Muscle of arm (tissue), 12 donors: Measurements from ENCODE around the gene TFDP2. TPM values are rescaled to one million over a fixed set of nuclear protein-coding genes. Genes with fewer than 3 reads are reported as not detected.
"Not testable (repeated sequence)": the region's sequence is repeated elsewhere in the genome, so short reads cannot be mapped to it uniquely, and the experiment has no call there.

ENCODE experiments used
- DNase-seq: peaks from one replicate; pipeline ENCODE4 v3.0.0-alpha.2; 2013
- polyA plus RNA-seq, 12 donors: library from polyadenylated mRNA; unstranded; fragments of 120-200 nt; gene quantifications; one replicate each; pipeline ENCODE4 v1.2.1, GENCODE V29; 2013; ENCODE audit not compliant: insufficient read length in 12 of 12

The TFDP2 gene
- polyA plus RNA-seq, 12 donors: 24.5 to 82.9 (median 44.4) TPM

DNA sequence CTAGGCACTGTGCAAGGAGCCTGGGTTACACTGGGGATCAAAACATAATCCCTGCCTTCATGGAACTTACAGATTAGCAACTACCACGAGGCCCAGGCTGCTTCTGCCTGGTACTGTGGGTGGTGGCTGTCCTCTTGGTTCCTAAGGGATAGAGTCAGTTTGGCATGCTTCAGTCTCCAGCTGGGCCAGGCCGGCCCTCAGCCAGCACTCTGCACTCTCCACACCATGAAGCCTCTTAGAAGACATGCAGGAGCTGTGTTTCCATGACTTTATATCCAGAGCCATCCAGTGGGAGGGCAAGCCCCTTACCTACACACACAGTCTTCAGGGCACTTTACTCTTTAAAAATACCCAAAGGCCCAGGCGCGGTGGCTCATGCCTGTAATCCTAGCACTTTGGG lies 218.5 kb downstream of the TFDP2 start:
- DNase-seq: no peak

DNA sequence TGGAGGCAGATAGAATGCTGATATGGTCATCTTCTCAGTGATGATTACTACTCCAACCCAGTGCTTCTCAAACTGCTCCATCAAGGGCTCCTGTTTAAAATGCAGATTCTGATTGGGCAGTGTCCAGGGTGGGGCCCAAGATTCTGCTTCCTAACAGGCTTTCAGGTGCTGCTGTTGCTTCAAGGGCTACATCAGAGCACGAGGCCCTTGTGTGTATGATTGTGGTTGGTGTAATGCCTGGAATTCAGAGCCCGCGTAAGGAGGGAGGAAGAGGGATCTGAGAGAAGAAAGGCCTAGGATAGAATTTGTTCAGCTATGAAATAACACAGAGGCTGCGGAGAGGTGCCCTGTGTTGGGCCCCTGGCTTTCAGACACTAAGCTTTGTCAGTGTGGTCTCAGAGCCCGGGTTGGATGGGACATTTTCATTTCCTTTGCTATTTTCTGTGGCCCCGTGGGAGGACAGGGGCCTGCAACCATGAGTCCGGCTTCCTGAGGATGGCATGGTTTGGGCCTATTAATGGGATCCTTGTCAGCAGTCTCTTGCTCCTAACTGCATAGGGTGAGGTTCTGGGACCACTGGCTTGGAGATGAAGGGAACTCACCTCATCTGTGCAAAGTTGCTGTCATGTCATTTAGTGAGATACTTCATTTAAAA lies 219.9 kb downstream of the TFDP2 start:
- no peak for DNase-seq

DNA sequence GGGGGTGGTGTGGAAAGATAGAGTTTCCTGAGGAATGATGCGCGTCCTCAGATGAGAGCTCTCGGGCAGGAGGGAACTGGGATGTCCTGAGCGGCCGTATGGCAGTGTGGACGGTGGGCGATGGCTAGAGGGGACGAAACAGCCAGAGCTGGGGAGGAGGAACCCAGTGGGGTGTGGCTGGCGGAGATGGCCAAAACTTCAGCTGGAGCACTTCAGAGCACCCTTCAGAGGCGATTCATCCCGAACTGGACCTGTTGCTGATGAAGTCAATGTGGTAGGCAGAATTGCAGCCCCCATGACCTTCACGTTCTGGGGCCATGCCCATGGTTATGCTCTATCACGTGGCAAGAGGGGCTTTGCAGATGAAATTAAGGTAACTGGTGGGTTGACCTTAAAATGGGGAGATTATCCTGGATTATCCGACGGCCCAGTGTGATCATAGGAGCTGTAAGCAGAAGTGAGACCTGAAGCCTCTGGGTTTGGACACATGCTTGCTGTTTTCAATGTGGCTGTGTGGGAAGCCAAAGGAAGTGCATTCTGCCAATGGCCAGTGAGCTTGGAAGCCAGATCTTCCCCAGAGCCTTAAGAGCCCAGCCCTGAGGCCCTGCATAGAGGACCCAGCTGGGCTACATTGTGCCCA lies 220.6 kb downstream of the TFDP2 start:
- DNase-seq: no peak

DNA sequence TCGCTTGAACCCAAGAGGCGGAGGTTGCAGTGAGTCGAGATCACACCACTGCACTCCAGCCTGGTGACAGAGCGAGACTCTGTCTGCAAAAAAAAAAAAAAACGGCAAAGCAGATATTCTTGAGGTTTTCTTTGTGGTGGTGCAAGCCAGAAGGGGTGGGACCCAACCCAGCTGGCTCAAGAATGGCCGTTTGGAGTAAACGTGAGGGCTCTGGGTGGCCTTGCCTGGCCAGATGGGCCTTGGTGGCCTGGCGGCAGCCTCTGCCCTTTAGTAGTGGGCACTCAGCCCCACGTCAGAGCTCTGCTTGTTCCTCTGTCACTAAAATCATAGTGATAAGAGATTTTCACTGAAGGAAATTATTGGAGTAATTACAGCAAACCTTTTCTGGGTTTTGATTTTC lies 222.4 kb downstream of the TFDP2 start:
- DNase-seq: no peak

DNA sequence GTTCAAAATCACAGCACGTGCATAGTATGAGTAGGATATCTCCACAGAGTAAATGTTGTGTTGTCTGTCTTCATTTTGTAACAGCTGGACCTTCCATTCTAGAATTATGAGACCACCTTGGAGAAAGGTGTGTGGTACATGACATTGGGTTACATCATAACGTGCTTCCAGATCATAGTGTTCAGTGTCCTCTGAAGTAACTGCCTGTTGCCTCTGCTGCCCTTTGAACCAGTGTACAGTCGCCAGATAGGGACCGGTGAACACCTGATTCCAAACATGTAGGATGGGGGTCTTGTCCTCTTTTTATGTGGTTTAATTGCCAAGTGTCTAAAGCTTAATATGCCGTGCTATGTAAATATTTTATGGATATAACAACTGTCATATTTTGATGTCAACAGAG lies 223.7 kb downstream of the TFDP2 start:
- not testable (repeated sequence) for DNase-seq

DNA sequence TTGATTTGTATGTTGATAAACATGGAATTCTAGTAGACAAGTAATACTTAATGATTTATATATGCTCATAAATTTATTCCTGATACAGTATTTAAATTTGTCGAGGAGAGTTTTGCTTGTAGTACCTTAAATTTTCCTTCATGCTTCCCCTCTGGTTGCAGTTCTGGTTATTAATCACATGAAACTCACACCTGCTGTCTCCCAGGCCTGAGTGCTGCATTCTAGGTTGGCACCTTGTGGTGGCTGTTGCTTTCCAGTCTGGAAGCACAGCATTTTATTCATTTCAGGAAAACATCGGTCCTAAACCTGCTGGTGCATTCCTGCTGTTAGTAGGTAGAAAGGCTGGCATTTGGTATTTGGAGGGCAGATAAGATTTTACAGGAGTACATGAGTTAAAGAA lies 228.0 kb downstream of the TFDP2 start:
- no peak for DNase-seq

DNA sequence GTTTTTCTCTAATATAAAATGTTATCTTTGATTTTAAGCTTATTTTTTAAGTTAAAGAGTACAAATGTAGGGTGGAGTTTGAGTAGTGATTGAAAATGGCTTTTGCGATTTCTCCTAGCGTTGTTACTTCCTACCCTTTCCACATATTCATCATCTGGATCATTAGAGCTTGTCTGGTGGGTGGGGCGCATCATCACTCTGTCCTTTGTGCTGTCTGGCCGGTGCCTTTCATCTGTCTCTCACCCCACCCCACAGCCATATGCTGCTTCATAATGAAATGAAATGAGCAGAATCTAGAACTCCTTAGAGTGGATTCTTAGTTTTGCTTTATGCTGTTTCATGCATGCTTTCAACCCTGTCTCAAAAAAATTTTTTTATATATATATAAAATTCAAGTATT lies 228.6 kb downstream of the TFDP2 start:
- DNase-seq: no peak

DNA sequence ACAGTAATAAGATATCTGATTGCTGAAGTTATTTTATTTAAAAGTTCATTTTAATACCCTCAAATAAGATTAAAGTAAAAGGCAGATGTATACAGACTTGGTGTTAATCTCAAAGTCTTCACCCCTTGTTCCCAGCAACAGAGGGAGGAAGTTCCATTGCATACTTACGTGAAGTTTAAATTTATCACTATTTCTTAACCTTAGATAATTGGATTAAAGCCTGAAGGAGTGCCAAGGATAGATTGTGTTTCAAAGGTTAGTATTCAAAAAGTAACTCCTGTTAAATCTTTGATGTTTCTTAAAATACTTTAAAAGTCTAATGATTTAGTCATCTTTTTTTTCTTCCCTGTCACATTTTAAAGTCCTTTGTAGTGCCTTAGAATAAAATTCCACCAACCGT lies 233.6 kb downstream of the TFDP2 start:
- DNase-seq: no peak

DNA sequence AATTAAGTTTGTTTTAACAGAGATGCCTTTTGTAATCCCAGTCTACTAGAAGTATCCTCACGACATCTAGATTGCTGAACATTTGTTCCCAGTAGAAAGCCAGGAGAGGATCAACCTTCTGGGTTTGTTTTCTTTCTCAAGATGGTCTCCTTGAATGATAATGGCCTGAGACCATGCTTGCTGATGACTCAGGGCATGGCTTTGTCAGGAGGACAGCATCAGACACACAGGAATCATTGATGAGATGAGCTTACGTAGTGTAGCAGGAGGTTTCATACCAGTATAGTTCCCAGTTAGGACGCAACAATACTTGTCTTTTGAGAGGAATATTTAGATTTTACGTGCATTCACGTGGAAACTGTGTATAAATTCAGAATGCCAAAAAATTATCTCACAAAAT lies 234.3 kb downstream of the TFDP2 start:
- no peak for DNase-seq

DNA sequence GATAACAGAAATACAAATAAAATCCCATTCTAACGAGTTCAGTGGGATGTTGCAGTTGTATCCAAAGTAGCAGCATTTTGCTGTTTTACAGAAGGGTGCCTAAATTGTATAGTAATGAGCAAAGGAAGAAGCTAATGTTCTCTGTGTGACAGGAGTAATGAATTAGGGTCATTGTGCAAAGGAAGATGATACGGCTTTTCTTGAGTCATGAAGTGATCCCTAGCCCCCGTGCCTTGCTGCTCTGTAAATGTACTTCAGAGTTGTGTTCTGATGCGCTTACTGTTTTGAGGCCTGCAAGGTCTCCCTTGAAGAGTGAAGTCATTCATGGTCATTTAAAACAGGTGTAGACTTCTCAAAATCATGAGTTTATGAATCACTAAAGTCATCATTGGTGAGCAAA lies 235.0 kb downstream of the TFDP2 start:
- DNase-seq: no peak

DNA sequence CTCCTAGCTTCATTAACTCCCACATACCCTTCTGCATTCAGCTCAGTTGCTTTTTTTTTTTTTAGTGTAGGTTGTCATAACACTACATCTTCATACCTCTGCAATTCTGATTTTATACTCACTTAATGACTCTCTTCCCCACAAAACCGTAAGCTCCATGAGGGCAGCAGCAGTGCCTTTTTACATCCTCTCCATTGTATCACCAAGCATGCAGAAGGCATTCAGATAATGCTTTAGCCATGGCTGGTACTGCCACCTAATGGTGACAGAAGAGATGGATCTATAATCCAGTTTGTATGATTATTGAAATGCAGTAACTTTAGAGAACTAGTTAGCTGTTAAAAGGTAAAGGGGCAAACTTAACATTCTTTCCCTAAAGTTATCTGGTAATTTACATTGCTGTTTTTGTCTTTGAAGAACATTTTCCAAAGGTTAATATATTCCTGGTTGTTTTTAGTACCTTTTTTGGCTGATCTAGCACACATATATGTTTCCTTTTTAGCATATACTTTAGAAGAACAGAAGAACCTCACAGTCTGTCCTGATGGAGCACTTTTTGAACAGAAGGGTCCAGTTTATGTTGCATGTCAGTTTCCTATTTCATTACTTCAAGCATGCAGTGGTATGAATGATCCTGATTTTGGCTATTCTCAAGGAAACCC lies 236.1 kb downstream of the TFDP2 start:
- DNase-seq: peak; percentile 31

DNA sequence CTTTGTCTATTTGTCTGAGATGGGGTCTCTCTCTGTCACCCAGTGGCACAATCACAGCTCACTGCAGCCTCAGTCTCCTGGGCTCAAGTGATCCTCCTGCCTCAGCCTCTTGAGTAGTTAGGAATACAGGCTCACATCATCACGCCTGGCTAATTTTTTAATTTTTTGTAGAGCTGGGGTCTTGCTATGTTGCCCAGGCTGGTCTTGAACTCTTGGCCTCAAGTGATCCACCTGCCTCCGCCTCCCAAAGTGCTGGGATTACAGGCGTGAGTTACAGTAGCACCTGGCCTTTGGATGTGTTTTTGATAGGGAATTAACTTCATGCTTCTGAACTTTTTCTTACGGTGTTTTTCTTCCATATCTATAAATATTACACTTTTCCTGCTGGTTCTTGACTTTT lies 239.4 kb downstream of the TFDP2 start:
- DNase-seq: not testable (repeated sequence)

DNA sequence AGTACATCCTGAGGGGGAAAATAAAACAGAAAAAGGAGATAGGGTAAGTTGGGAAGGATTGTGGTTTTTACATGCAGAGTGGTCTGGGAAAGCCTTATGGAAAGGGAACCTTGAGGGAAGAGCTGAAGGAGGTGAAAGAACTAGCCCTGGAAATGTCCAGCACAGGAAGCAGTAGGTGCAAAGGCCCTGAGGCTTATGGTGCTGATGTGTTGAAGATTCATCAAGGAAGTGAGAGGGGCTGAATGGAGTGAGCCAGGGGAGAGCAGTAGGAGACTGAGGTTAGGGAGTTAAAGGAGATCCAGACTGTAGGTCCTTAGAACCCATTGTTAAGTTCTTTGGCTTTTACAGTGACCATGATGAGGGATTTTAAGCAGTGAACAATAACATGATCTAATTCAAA lies 239.9 kb downstream of the TFDP2 start:
- DNase-seq: no peak

DNA sequence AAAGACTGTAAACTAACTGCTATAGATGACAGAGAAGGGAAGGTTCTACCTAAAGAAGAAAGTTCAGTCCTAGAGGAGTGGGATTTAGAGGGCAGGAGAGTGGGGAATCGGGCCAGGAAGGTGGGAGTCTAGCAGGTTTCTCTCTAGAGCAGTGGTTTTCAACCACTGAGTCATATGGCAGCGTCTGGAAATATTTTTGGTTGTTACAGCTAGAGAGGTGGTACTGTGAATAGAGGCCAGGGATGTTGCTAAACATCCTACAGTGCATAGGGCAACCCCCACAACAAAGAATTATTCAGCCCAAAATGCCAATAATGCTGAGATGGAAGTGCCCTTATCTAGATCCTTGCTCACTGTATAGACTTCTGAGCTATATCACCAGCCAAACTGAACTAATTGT lies 244.2 kb downstream of the TFDP2 start:
- no peak for DNase-seq

DNA sequence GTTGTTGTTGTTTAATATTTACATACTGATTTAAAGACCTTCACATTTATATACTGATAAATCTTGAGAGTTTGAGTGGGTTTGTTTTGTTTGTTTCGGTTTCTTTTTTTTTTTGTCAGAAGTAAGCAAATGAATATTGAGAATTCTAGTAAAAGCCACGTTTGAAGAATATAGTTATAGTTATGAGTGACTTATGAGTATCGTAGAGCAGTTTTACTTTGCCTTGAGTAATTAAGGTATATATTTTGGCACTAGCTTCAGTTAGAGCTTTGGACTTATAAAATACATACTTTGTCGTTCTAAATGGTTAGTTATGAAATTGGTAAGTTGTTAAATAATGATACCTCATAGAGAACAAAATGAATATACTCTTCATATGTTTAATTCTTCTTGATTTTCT lies 245.1 kb downstream of the TFDP2 start:
- DNase-seq: no peak

DNA sequence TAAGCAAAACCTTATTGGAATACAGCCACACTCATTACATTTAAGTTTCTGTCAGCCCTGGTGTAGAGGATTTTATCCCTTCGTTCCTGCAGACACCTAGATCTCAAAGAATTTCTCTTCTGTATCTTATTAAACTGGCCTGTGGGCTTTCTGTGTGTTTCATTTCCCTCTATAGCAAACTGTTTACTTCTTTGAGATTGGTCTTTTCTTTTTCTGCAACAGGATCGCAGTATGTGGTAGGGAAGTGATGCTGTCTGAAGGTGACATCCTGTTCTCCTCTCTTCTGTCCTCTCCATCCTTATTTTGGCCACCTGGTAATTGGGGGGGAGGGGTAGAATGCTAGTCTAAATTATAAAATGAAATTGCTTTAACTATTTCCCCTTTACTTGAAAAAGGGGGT lies 247.4 kb downstream of the TFDP2 start:
- no peak for DNase-seq

DNA sequence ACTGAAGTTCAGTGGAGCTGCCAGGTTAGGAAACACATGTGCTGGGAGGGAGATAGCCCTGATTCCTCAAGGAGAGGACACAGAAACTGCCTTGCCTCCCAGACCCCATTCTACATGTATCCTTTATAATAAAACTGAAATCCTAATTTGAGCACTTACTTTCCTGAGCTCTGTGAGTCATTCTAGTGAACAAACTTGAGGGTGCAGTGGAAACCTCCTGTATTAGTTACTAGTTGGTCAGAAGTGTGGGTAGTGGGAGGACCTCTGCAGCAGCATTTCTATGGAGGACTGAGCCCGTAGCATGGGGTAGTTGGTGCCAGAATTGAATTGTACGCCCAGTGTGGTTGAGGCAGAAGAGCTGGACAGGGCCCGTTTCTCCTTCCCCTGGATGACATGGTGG lies 249.0 kb downstream of the TFDP2 start:
- no peak for DNase-seq

DNA sequence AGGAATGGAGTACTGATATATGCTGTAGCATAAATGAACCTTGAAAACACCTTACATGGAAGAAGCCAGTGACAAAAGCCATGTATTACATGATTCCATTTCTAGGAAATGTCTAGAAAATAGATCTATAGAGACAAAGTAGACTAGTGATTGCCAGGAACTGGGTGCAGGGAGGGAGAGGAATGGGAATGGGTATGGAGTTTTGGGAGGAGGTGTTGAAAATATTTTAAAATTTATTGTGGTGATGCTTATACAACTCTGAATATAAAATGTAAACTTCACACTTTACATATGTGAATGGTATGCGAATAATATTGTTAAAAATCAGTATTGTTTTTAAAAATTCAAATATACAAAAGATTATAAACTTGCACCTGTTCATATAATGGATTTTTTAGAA lies 250.4 kb downstream of the TFDP2 start:
- no peak for DNase-seq

DNA sequence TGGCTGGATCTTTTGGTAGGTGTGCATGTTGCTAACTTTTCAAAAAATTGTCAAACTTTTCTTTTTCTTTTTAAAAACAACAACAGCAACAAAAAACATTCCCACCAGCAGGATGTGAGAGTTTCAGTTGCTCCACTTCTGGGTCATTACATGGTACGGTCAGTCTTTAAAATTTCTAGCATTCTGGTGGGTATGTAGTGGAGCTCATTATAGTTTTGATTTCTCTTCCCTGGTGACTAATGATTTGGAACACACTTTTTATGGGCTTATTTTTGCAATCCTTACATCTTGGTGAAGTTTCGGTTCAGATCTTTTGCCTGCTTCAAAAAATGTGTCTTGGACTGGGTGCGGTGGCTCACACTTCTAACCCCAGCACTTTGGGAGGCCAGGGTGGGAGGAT lies 253.6 kb downstream of the TFDP2 start:
- no peak for DNase-seq

DNA sequence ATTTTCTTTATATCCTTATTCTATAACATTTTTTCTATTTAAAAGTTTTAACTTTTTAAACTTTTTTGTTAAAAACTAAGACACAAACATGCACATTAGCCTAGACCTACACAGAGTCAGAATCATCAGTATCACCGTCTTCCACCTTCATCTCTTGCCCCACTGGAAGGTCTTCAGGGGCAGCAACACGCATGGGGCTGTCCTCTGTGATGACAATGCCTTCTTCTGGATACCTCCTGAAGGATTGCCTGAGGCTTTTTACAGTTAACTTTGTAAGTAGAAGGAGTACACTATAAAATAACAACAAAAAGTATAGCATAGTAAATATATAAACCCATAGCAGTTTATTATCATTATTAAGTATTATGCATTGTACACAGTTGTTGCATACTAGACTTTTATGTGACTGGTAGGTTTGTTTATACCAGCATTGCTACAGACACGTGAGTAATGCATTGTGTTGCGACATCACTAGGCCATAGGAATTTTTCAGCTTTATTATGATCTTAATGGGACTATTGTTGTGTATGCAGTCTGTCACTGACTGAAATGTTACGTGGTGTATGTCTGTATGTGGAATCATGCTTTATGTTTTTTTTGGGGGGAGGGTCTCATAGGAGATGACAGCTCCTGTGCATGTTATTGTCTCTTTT lies 254.7 kb downstream of the TFDP2 start:
- no peak for DNase-seq
